Smooth muscle cell (in vitro differentiated cells): ENCODE measurements around the gene MBD3. TPM values are rescaled to one million over a fixed set of nuclear protein-coding genes. Genes with fewer than 3 reads are reported as not detected.

Experiments used
- DNase-seq: peaks from one replicate; lab custom pipeline; 2025; ENCODE audit not compliant: unreplicated experiment; lab: John Stamatoyannopoulos, UW
- H2AFZ ChIP-seq: fragments of 200-600 bp; sonication (generic); 2 replicates; pipeline ENCODE4 v1.6.0; 2016; ENCODE audit warnings: antibody characterized with exemption, low read depth, mild to moderate bottlenecking
- H3F3A ChIP-seq: fragments of 200-600 bp; sonication (generic); 2 replicates; pipeline ENCODE4 v1.6.0; 2017; ENCODE audit warnings: antibody characterized with exemption, low read depth
- H3K27ac ChIP-seq: fragments of 200-600 bp; sonication (generic); 2 replicates; pipeline ENCODE4 v1.5.1; 2016; ENCODE audit warnings: low read depth, mild to moderate bottlenecking
- H3K27me3 ChIP-seq: fragments of 200-600 bp; sonication (generic); 2 replicates; pipeline ENCODE4 v1.6.1; 2016; ENCODE audit warnings: low read depth, mild to moderate bottlenecking
- H3K36me3 ChIP-seq: fragments of 200-600 bp; sonication (generic); 2 replicates; pipeline ENCODE4 v1.5.1; 2016; ENCODE audit warnings: low read depth
- H3K4me1 ChIP-seq: fragments of 200-600 bp; sonication (generic); 2 replicates; pipeline ENCODE4 v1.5.1; 2016; ENCODE audit warnings: low read depth
- H3K4me2 ChIP-seq: fragments of 200-600 bp; sonication (generic); 2 replicates; pipeline ENCODE4 v1.6.0; 2016; ENCODE audit warnings: mild to moderate bottlenecking
- H3K4me3 ChIP-seq: fragments of 200-600 bp; sonication (generic); 2 replicates; pipeline ENCODE4 v1.5.1; 2016; ENCODE audit warnings: mild to moderate bottlenecking
- H3K79me2 ChIP-seq: fragments of 200-600 bp; sonication (generic); 2 replicates; pipeline ENCODE4 v1.6.0; 2016; ENCODE audit warnings: low read depth, mild to moderate bottlenecking
- H3K9ac ChIP-seq: fragments of 200-600 bp; sonication (generic); 2 replicates; pipeline ENCODE4 v1.6.0; 2016; ENCODE audit warnings: low read depth
- H3K9me3 ChIP-seq: fragments of 200-600 bp; sonication (generic); replicated peaks from 2 replicates; pipeline ENCODE4 v1.5.1; 2016; ENCODE audit warnings: low read depth
- H4K20me1 ChIP-seq: fragments of 200-600 bp; sonication (generic); 2 replicates; pipeline ENCODE4 v1.6.0; 2016; ENCODE audit warnings: low read depth
- WGBS: methylation state at CpG from one replicate; pipeline ENCODE4 v1.1.7; 2016; ENCODE audit warnings: low lambda C conversion rate; 5-methylcytosine and 5-hydroxymethylcytosine counted together
- polyA plus RNA-seq: library from polyadenylated mRNA; unstranded; fragments of >200 nt; fragmentation: Nextera tagmentation; extraction: Ambion mirVana; gene quantifications from 2 replicates; pipeline ENCODE4 v1.2.1, GENCODE V29; 2016
- total RNA-seq: library from RNA; depleted of rRNA; stranded (reverse); fragments of >200 nt; gene quantifications from 2 replicates; pipeline ENCODE4 v1.2.3, GENCODE V29; 2014
- TF ChIP-seq, protein P1 (sequence below): fragments of 200-600 bp; sonication (generic); IDR thresholded peaks from 2 replicates; pipeline ENCODE4 v1.5.1; 2017; ENCODE audit warnings: borderline replicate concordance, mild to moderate bottlenecking, antibody characterized with exemption; ENCODE audit not compliant: insufficient read depth, poor library complexity, severe bottlenecking

Gene MBD3
- total and polyA plus RNA-seq, 2 experiments from 2014 or later = 40.3 to 47.3 TPM

DNA sequence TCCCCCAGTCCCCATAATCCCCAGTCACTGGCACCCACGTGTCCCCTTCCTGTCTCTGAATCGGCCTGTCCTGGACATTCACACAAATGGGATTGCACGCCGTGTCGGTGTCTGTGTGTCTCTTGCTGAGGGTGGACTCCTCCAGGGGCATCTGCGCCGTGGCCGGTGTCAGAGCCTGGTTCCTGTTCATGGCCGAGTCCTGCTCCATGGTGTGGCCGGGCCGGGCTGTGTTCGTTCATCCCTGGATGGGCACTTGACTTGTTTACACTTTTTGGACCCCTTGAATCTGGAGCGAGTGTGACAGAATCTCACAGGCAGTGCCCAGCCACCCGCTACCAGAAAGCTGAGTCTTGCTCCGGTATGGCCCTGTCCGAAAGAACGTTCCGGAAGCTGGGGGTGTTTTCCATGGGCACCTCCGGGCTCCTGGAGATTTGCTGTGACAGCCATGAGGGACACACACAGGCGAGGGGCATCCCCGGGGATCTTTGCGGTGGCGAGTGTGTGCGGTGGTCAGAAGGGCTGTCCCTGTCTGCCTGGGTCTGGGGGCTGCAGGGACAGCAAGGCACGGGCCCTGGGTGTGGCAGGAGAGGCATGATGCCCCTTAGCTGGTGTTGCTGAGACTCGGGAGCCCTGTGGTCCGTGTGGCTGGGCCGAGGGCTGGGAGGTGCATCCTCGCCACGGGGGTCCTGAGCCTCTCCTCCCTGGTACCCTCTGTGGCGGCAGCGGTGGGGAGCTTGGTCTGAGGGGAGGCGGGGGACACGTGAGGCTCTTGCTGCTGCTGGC lies 18.1 kb downstream of the MBD3 start:
- H3K4me2 ChIP-seq = no peak overlapping the region
- TF ChIP-seq, protein P1, sequence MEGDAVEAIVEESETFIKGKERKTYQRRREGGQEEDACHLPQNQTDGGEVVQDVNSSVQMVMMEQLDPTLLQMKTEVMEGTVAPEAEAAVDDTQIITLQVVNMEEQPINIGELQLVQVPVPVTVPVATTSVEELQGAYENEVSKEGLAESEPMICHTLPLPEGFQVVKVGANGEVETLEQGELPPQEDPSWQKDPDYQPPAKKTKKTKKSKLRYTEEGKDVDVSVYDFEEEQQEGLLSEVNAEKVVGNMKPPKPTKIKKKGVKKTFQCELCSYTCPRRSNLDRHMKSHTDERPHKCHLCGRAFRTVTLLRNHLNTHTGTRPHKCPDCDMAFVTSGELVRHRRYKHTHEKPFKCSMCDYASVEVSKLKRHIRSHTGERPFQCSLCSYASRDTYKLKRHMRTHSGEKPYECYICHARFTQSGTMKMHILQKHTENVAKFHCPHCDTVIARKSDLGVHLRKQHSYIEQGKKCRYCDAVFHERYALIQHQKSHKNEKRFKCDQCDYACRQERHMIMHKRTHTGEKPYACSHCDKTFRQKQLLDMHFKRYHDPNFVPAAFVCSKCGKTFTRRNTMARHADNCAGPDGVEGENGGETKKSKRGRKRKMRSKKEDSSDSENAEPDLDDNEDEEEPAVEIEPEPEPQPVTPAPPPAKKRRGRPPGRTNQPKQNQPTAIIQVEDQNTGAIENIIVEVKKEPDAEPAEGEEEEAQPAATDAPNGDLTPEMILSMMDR = no peak
- 96% methylated on average over 34 of the region's 34 CpGs for WGBS

DNA sequence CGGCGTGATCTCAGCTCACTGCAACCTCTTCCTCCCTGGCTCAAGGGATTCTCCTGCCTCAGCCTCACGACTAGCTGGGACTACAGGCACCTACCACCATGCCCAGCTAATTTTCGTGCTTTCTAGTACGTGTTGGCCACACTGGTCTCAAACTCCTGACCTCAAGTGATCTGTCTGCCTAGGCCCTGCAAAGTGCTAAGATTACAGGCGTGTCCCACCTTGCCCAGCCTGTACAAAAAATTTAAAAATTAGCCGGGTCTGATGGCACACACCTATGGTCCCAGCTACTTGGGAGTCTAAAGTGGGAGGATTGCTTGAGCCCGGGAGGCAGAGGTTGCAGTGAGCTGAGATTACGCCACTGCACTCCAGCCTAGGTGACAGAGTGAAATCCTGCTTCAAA lies 19.9 kb downstream of the MBD3 start:
- no peak overlapping the region for H2AFZ ChIP-seq
- H3K27me3 ChIP-seq = no peaks in the 10 kb centered on the region
- H4K20me1 ChIP-seq = peaks cover 6% of the 10 kb centered on the region
- WGBS = 93% methylated on average over 9 of the region's 9 CpGs
- H3K79me2 ChIP-seq = no peaks in the 10 kb centered on the region
- H3F3A ChIP-seq = no peaks in the 10 kb centered on the region
- H3K4me2 ChIP-seq = no peak overlapping the region
- H3K27ac ChIP-seq = no peak overlapping the region
- DNase-seq = no peak
- no peaks in the 10 kb centered on the region for H3K4me1 ChIP-seq
- TF ChIP-seq, protein P1 = no peak
- no peak overlapping the region for H3K4me3 ChIP-seq
- H3K9me3 ChIP-seq = no peaks in the 10 kb centered on the region
- H3K36me3 ChIP-seq = no peaks in the 10 kb centered on the region
- H3K9ac ChIP-seq = no peak overlapping the region

More for the DNA sequence above, 18.1 kb downstream of the MBD3 start:
- Histone ChIP-seq H3K9ac (no peak overlapping the region), H3K36me3 (no peaks in the 10 kb centered on the region), H3K4me3 (no peak overlapping the region), H2AFZ (no peak overlapping the region), H3K27me3 (no peaks in the 10 kb centered on the region), H3K9me3 (no peaks in the 10 kb centered on the region), H3K4me1 (no peaks in the 10 kb centered on the region), H3K27ac (no peak overlapping the region), H3F3A (no peaks in the 10 kb centered on the region), H3K79me2 (no peaks in the 10 kb centered on the region), H4K20me1 (peaks cover 6% of the 10 kb centered on the region)
- no peak for DNase-seq

DNA sequence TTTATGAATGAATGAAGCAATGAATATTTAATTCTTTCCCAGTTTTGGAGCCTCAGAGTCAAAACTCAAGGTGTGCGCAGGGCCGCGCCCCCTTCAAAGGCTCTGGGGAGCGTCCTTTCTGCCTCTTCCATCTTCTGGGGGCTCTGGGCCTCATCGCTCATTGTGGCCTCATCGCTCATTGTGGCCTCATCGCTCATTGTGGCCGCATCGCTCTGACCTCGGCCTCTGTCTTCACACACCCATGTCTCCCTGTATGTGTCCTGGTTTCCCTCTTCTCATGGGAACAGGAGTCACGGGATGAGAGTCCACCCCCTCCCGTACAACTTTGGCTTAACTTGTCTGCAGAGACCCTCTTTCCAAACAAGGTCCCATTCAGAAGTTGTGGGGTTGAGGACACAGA lies 21.3 kb downstream of the MBD3 start:
- TF ChIP-seq, protein P1 = no peak
- Histone ChIP-seq H3K4me2 (no peak overlapping the region), H2AFZ (no peak overlapping the region), H3K36me3 (no peaks in the 10 kb centered on the region), H3K9ac (no peak overlapping the region), H3K27ac (no peak overlapping the region), H3K27me3 (no peaks in the 10 kb centered on the region), H3K79me2 (peaks cover 11% of the 10 kb centered on the region), H3K9me3 (no peaks in the 10 kb centered on the region), H3K4me3 (no peak overlapping the region), H3K4me1 (no peaks in the 10 kb centered on the region), H3F3A (no peaks in the 10 kb centered on the region), H4K20me1 (peaks cover 1% of the 10 kb centered on the region)
- WGBS = 95% methylated on average over 12 of the region's 12 CpGs
- DNase-seq = no peak

- TF ChIP-seq, protein P1 = no peak
- no peaks in the 10 kb centered on the region for H3F3A ChIP-seq
- peaks cover 6% of the 10 kb centered on the region for H4K20me1 ChIP-seq
- no peaks in the 10 kb centered on the region for H3K9me3 ChIP-seq
- H3K4me2 ChIP-seq = no peak overlapping the region
- peaks cover 16% of the 10 kb centered on the region for H3K79me2 ChIP-seq
- no peaks in the 10 kb centered on the region for H3K36me3 ChIP-seq
- H3K27ac ChIP-seq = no peak overlapping the region
- H3K27me3 ChIP-seq = no peaks in the 10 kb centered on the region
- no peak overlapping the region for H2AFZ ChIP-seq
- WGBS = 97% methylated on average over 13 of the region's 13 CpGs
- H3K4me1 ChIP-seq = peaks cover 3% of the 10 kb centered on the region
- H3K4me3 ChIP-seq = no peak overlapping the region
- no peak overlapping the region for H3K9ac ChIP-seq
- DNase-seq = no peak
These were observed 21.8 kb downstream of the MBD3 start for GRCh38 chr19:1570836-1571235.
